Endothelial cell of umbilical vein (primary cell): ENCODE measurements around the gene C7orf25. TPM values are rescaled to one million over a fixed set of nuclear protein-coding genes. Genes with fewer than 3 reads are reported as not detected.

Experiments
- BruUV-seq: library from RNA; stranded (reverse); fragments of 400-500 nt; replicated peaks from 2 replicates; lab custom pipeline; 2021; lab: Mats Ljungman, UMichigan
- CTCF ChIA-PET: fragments of 300-600, 350-600 bp; sonication (Branson Sonifier 250); formaldehyde crosslinking; loops from one replicate; lab custom pipeline; 2021; ENCODE audit warnings: antibody characterized with exemption, inconsistent platforms; lab: Charles Lee
- POLR2A ChIA-PET: fragments of 300-600, 350-600 bp; sonication (Branson Sonifier 250); formaldehyde crosslinking; loops from one replicate; lab custom pipeline; 2021; ENCODE audit warnings: antibody characterized with exemption, inconsistent platforms; lab: Charles Lee
- DNase-seq: peaks from one replicate; pipeline ENCODE4 v3.0.0-alpha.2; 2011; ENCODE audit warnings: low read depth, low spot score
- FAIRE-seq: peaks from 2 replicates; lab custom pipeline; 2011; peaks lifted over from hg19 to GRCh38; lab: Jason Lieb, UNC
- H2AFZ ChIP-seq: 2 replicates; pipeline ENCODE4 v1.6.0; 2012; ENCODE audit warnings: low read depth, low read length, control low read depth, inconsistent platforms
- H3K27ac ChIP-seq: 2 replicates; pipeline ENCODE4 v1.5.1; 2011; ENCODE audit warnings: low read depth, mild to moderate bottlenecking, control low read depth, low read length, moderate library complexity; ENCODE audit not compliant: insufficient read depth
- H3K27me3 ChIP-seq, 2 experiments: 2 replicates each; pipeline versions ENCODE4 v1.6.0 to v1.6.1; 2011; ENCODE audit warnings: low read length in 2 of 2, mixed read lengths in 1 of 2; ENCODE audit not compliant: control insufficient read depth in 2 of 2, insufficient read depth in 2 of 2
- H3K36me3 ChIP-seq, 2 experiments: 2 replicates in 1 of 2; 3 replicates in 1 of 2; pipeline ENCODE4 v1.5.1; 2011; ENCODE audit warnings: low read length in 2 of 2, mild to moderate bottlenecking in 1 of 2, moderate library complexity in 1 of 2; ENCODE audit not compliant: control insufficient read depth in 2 of 2, insufficient read depth in 2 of 2; ENCODE audit errors: extremely low read depth in 1 of 2
- H3K4me1 ChIP-seq: 3 replicates; pipeline ENCODE4 v1.5.1; 2011; ENCODE audit warnings: mild to moderate bottlenecking, low read length; ENCODE audit not compliant: control insufficient read depth, insufficient read depth; ENCODE audit errors: extremely low read depth
- H3K4me2 ChIP-seq: 2 replicates; pipeline ENCODE4 v1.6.1; 2011; ENCODE audit warnings: low read length, control low read depth, mixed read lengths; ENCODE audit not compliant: insufficient read depth
- H3K4me3 ChIP-seq, 3 experiments: fragments of 200-600 bp in 1 of 3; sonication (generic), shearing (Covaris generic) in 1 of 3; replicated peaks in 1 of 3; 2 replicates each; pipeline ENCODE4 v1.5.1; 2011 to 2016; ENCODE audit warnings: control low read depth in 3 of 3, low read length in 3 of 3, mild to moderate bottlenecking in 2 of 3, inconsistent platforms in 1 of 3, low read depth in 1 of 3, moderate library complexity in 1 of 3; ENCODE audit not compliant: insufficient read depth in 1 of 3
- H3K79me2 ChIP-seq: 2 replicates; pipeline ENCODE4 v1.6.0; 2012; ENCODE audit warnings: low read length, inconsistent platforms; ENCODE audit not compliant: control insufficient read depth, insufficient read depth
- H3K9ac ChIP-seq: replicated peaks from 2 replicates; pipeline ENCODE3; 2011; ENCODE audit warnings: low read length, control low read depth; ENCODE audit not compliant: insufficient read depth; ENCODE audit errors: extremely low read depth
- H3K9me1 ChIP-seq: replicated peaks from 3 replicates; pipeline ENCODE4 v1.6.0; 2011; ENCODE audit warnings: mild to moderate bottlenecking, low read length; ENCODE audit not compliant: control insufficient read depth, insufficient read depth; ENCODE audit errors: extremely low read depth
- H3K9me3 ChIP-seq: replicated peaks from 2 replicates; pipeline ENCODE4 v1.5.1; 2012; ENCODE audit warnings: low read length, inconsistent platforms; ENCODE audit not compliant: control insufficient read depth, insufficient read depth
- H4K20me1 ChIP-seq: replicated peaks from 2 replicates; pipeline ENCODE3; 2011; ENCODE audit warnings: mild to moderate bottlenecking, low read length; ENCODE audit not compliant: control insufficient read depth, insufficient read depth; ENCODE audit errors: extremely low read depth
- CTCF ChIP-seq, 2 donors: IDR thresholded peaks; 1 replicate in 1 of 2; 2 replicates in 1 of 2; pipeline ENCODE4 v1.5.1; 2011; ENCODE audit warnings: low read length in 2 of 2, mild to moderate bottlenecking in 2 of 2, moderate library complexity in 2 of 2, control low read depth in 1 of 2, inconsistent platforms in 1 of 2, low read depth in 1 of 2; ENCODE audit not compliant: insufficient read depth in 1 of 2; ENCODE audit errors: extremely low read depth in 1 of 2
- EZH2 ChIP-seq: IDR thresholded peaks from 2 replicates; pipeline ENCODE4 v1.6.1; 2012; ENCODE audit warnings: borderline replicate concordance, low read depth, mild to moderate bottlenecking, moderate library complexity, low read length, inconsistent platforms; ENCODE audit not compliant: severe bottlenecking
- FOS ChIP-seq: IDR thresholded peaks from 2 replicates; pipeline ENCODE4 v1.6.1; 2011; ENCODE audit warnings: mild to moderate bottlenecking, low read length, moderate library complexity, borderline replicate concordance; ENCODE audit not compliant: insufficient read depth
- GATA2 ChIP-seq: IDR thresholded peaks from 2 replicates; pipeline ENCODE4 v1.7.0; 2011; ENCODE audit warnings: low read depth, mild to moderate bottlenecking, moderate library complexity, mixed read lengths, low read length; ENCODE audit not compliant: insufficient read length, insufficient read depth
- JUN ChIP-seq: IDR thresholded peaks from 2 replicates; pipeline ENCODE4 v1.6.1; 2011; ENCODE audit warnings: borderline replicate concordance, low read depth; ENCODE audit not compliant: insufficient read length, insufficient read depth
- MYC ChIP-seq: IDR thresholded peaks from one replicate; pipeline ENCODE4 v1.6.1; 2011; ENCODE audit warnings: mild to moderate bottlenecking, low read depth, low read length
- POLR2A ChIP-seq: IDR thresholded peaks from 2 replicates; pipeline ENCODE4 v1.6.1; 2012; ENCODE audit warnings: low read depth, mild to moderate bottlenecking, control low read depth, low read length
- POLR2AphosphoS5 ChIP-seq: IDR thresholded peaks from 2 replicates; pipeline ENCODE4 v1.6.1; 2012; ENCODE audit warnings: low read depth, mild to moderate bottlenecking, control low read depth, low read length, moderate library complexity; ENCODE audit not compliant: insufficient read depth
- dilution Hi-C: fragments of 300-500 bp; cut with MboI; formaldehyde crosslinking; loops from one replicate; pipeline ENCODE4 v1.15.0; 2019; ENCODE audit warnings: low sequenced_read_pairs; ENCODE audit not compliant: extremely low pct_ligation_motif_present
- intact Hi-C: fragments of 100-400 bp; cut with micrococcal nuclease; formaldehyde crosslinking; loops from one replicate; pipeline ENCODE4 v1.10.0; 2022
- polyA plus RNA-seq, 4 experiments: library from polyadenylated mRNA; depleted of rRNA in 3 of 4; stranded (reverse) in 3 of 4; unstranded in 1 of 4; fragments of >200 nt; gene quantifications; 2 replicates each; pipeline versions ENCODE4 v1.2.1 to v1.2.3, GENCODE V29; 2011 to 2012; ENCODE audit warnings: missing spikeins in 1 of 4
- total RNA-seq: library from RNA; stranded (reverse); gene quantifications from 2 replicates; pipeline ENCODE4 v1.2.3, GENCODE V29; 2021
- TF ChIP-seq, protein P1 (sequence below): IDR thresholded peaks from 2 replicates; pipeline ENCODE4 v1.6.1; 2011; ENCODE audit not compliant: insufficient read depth, insufficient read length

C7orf25 gene
- total and polyA plus RNA-seq, 2 donors (not counting 3 experiments of a cell fraction or from before 2014, with no cell fraction given) = 1.4 to 4.5 TPM

DNA sequence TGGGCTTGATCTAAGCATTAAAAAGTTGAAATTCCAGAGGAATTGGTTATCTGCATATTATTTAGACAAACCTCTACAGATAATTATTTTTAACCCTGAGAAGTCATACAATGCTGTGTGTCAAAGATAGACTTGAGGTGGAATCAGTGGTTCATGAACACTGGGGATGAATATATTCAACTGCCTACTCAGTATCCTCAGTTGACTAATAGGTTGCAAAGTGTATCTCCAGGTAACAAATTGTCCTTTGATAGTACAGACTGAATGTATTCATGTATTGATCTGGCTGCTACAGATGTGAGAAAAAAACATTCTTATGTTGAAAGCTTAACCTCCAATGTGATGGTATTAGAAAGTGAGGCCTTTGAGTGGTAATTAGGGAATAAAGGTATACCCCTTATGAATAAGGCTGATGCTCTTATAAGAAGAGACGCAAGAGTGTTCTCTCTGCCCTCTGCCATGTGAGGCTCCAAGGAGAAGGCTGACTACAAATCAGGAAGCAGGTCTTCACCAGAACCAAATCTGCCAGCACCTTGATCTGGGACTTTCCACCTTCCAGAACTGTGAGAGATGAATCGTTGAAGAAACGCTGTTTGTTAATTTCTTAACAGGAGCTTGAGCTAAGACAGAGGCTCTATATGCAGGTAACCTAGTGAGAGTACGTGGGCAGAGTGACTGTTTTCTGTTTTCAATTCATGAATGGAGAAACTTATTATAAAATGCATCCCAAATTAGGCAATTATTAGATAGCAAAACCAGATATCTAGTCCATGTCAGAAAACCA is 27.8 kb upstream of the C7orf25 start:
- DNase-seq = no peak
- ChIA-PET POLR2A (no interaction called here), CTCF (interaction anchor here (1.0 to 2.6 kb wide), 3 partner anchors 322 to 909 kb away, joined by 4 to 10 read pairs (median 5); no protein-coding TSS in a partner anchor)
- Histone ChIP-seq H3K27me3 (no peaks in the 10 kb centered on the region), H3K9me1 (no peaks in the 10 kb centered on the region), H3K4me1 (no peaks in the 10 kb centered on the region), H3K4me3 (no peak overlapping the region), H3K79me2 (peaks cover 8% of the 10 kb centered on the region), H3K9ac (no peak overlapping the region), H3K27ac (no peak overlapping the region), H4K20me1 (no peaks in the 10 kb centered on the region), H2AFZ (no peak overlapping the region), H3K36me3 (peaks cover 5 to 17% of the 10 kb centered on the region in 2 experiments), H3K9me3 (no peaks in the 10 kb centered on the region), H3K4me2 (no peak overlapping the region)
- dilution Hi-C loops = no loop called here
- TF ChIP-seq POLR2AphosphoS5 (no peak), FOS (no peak), MYC (no peak), JUN (no peak), CTCF (IDR thresholded peaks at IDR 0.05; ENCODE audit: extremely low read depth in 1 of 2, insufficient read depth in 1 of 2, low read depth in 1 of 2, low read length in 2 of 2) (no peak), POLR2A (no peak), GATA2 (no peak), EZH2 (no peak)
- TF ChIP-seq, protein P1, sequence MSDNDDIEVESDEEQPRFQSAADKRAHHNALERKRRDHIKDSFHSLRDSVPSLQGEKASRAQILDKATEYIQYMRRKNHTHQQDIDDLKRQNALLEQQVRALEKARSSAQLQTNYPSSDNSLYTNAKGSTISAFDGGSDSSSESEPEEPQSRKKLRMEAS = no peak
- no TSS peak for BruUV-seq
- FAIRE-seq = no peak
- intact Hi-C loops = loop anchor here (2.0 to 10.0 kb wide), 5 partner anchors 258 to 895 kb away; partner anchors contain the start of gene STK17A
